ENCODE measurements around the gene YY1.
A peak's percentile ranks its signal among the peaks of the same experiment; 100 is the strongest.
"Not testable (repeated sequence)": the region's sequence is repeated elsewhere in the genome, so short reads cannot be mapped to it uniquely, and the experiment has no call there.

The YY1 gene

GRCh38 chr14:100283984-100284881 is 45.3 kb downstream of the YY1 start:
- no peak for DNase-seq (ENCODE audit: low read depth)

DNA sequence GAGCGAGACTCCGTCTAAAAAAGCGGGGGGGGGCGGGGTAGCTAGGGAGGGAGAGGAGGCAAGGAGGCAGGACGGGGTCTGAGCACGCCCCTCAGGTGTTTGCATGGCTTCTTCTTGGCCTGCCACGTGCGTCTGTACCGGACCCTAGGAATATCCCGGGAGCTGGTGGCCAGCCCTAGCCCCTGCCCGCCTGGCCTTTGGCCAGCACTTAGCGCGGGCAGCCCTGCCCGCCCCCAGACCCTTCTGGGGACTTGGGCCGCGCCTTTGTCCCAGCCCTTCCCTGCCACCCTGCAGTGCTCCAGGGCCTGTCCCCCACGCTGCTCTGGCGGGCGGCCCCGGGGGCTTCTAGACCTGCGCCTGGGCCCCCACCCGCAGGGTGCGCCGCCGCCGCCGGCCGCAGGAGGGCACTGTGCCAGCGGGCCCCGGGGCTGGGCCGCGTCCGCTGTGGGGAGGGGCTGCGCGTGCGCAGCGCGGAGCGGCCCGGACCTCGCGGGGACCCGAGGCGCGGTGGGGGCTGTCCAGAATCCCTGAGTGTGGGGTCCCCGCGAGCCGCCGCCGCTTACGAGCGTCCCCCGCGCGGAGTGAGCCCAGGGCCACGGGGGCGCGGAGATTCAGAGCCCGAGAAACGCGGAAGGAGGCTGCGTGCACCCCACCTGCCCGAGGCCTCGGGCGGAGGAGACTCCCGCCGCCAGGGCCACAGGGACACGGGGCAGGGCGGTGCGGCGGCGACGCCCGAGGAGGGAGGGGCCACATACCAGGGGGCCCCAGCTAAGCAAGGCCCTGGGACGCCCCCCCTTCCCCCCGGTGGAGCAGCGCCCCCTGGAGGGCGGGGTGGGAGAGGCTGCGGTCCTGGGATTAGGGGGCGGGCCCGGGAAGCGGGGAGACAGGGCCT is 46.3 kb downstream of the YY1 start:
- DNase-seq (ENCODE audit: low read depth), result peak; percentile 68

DNA sequence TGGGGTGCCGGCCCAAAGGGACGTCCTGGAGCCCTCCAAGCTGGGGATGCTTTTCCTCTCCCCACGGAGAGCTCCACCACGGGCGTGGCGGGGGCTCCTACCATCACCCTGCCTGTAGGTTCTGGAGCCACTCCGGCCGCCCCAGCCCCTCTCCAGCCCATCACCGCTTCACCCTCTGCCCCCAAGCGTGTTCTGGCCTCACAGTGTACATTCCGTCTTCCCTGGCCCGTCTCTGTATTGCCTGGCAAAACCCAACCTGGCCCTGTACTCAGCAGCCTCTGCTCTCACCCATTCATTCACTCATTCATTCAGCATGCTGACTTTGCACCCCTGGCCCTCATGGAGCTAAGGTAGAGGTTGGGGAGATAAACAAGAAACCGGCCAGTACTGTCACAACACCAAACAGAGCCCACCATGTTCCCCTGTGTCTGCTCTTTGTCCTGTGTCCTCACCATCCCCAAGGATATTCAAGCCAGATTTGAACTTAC is 47.0 kb downstream of the YY1 start:
- DNase-seq (ENCODE audit: low read depth), result no peak

DNA sequence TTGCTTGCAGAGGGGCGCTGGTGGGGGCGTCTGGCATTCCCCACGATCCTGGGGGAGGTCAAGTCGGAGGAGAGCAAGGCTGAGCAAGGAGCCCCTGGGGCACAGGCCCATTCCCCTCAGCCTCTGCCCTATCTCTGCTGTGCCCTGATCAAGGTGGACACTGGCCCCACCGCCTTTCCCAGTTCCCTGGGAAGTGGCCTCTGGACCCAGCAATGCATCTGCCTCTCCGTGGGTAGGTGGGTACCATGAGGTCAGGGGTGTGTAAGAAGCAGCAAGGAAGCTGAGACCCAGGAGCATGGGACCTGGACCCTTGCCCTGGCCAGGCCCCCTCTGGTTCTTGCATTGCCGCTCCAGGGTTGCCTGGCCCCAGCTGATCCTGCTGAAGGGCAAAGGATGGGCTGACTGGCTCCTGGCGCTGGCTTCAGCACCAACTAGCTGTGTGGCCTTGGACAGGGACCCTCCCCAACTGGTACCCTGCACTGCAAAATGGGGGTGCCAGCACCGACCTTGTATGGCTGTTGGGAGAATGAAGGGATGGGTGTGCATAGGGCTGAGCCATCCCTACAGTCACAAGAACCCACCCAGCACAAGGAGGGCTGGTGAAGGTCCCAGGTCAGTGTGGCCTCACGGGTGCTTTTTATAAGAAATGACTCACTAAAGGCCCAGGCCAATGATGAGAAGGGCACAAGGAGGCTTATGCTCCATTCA is 47.7 kb downstream of the YY1 start:
- DNase-seq (ENCODE audit: low read depth), result no peak

DNA sequence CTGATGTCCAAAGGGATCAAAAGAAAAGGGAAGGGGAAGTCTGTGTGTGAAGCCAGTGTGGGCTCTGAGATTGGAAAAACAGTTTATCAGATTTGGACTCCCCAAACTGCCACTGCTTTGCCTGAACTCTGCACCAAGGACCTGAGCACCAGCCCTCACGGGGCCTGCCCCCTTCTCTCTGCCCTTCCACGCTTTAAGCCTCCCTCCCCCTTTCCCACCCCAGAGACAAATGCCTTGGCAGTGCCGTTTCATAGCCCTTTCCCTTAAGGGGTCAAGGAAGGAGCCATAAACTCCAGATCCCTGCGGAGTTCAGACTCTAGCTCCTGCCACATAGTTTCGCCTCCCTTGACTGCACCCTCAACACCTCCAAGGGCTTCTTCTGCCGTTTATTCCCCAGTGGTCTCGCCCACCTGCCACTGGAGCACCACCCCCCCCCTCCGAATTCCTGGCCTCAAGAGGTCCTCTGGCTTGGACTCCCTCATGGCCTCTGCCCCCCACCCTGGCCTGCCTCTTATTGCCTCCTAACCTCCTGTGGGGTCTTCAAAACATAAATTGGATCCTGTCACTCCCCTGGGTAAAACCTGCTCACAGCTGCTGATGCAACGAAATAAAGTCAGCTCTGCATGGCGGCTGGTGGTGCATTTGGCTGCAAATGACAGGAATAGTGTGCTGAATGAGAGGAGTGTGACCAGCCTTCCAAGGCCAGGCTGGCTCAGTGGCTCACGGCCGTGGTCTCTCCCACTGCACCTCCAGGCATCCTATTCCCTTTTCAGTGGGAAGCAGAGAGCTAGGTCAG is 48.5 kb downstream of the YY1 start:
- no peak for DNase-seq (ENCODE audit: low read depth)

DNA sequence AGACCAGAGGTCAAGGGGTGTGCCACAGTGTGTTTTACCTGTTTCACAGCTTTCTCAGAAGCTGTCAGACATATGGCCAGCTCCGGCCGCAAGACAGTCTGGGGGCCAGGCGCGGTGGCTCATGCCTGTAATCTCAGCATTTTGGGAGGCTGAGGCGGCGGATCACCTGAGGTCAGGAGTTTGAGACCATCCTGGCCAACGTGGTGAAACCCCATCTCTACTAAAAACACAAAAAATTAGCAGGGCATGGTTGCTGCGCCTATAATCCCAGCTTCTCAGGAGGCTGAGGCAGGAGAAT is 49.0 kb downstream of the YY1 start:
- not testable (repeated sequence) for DNase-seq (ENCODE audit: low read depth)

- no peak for DNase-seq (ENCODE audit: low read depth)
These were observed 49.6 kb downstream of the YY1 start for GRCh38 chr14:100288382-100289185.

DNA sequence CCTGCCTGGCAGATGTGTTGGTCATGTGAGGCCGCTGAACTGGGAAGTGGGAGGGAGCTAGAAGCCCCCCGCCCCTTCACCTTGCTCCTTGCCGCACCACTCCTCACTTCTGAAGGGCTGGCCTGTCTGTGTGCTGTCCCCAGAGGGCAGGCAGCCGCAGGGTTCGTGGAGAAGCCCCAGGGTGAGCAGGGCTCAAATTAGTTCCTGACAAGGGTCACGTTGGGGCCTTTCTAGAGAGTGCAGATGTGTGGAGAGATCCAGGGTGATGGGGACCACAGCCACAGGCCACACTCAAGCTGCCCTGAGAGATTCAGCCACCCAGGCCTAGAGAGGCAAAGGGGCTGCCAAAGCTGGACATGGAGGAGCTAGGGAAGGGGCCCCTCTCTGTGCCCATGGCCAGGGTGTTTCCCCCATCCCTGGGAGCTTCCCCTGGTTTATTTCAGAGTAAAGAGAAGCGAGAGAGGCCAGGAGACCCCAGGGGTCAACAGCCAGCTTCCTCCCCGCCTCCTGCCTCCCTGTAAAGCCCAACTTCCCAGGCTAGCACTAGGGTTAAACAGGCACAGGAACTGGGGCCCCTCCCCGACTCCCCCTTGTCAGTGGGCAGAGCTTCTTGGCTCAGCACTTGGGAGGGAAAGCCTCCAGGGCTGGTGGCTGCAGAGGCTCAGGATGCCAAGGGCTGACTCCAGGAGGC is 51.1 kb downstream of the YY1 start:
- no peak for DNase-seq (ENCODE audit: low read depth)

DNA sequence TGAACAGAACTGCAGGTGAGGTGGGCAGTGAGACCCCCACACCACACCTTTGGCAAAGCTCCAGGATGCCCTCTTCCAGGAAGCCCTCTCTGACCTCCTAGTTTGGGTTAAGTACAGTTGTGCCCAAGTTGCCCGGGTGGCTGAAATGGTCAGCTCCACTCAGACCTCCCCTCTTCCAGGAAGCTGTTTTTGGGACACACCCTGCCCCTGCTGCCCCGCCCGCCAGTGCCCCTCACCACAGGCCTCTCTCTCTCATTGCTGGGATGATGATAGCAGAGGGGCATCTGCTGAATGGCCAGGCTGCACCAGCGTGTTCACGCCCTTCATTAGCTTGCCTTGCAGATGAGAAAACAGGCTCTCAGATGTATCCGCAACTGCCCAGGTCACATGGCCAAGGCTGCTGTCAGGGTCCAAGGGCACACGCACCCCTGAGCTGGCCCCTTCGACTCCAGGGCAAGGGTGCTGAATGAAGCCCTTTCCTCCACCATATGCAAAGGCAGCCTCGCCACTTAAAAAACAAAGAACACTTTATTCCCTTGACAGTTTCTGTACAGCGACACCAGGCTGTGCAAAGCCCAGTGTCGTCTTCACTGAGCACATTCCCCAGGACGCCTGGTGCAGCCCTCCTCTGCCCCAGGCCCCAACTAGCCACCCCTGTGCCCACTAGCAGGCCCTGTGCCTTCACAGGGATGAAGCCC is 51.8 kb downstream of the YY1 start:
- DNase-seq (ENCODE audit: low read depth), result no peak

DNA sequence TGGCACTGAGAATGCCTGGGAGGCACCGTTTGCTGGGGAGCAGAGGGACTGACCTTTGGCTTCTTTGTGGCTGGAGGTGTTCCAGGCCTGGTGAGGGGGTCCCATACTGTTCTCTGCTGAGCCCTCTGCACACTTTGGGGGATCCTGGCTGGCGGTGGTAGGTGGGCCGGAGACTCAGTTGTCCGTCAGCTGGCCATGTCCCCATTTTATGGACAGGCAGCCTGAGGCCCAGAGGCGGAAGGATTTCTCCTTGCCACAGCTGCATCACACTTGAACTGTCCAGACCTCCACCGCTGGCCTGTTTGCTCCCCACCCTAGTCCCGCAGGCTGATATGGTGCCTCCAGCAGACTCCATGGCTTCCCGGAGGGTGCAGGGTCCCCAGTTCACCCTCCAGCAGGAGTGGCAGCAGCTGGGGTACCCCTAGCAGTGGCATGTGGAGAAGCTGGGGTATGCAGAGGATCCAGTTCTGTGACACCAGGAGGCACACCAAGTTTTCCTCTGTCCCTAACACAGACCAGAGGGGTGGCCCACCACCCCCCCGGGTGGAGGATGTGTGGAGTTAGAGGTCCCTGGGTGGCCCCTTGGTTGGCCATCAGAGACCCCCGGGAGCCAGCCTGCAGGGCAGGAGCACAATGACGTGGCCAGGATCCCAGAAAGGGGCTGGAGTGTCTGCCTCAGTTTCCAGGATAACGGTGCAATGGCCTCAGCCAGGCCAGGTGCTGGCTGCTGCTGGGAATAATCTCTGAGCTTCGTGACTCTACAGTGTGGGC is 52.5 kb downstream of the YY1 start:
- DNase-seq (ENCODE audit: low read depth), result no peak

DNA sequence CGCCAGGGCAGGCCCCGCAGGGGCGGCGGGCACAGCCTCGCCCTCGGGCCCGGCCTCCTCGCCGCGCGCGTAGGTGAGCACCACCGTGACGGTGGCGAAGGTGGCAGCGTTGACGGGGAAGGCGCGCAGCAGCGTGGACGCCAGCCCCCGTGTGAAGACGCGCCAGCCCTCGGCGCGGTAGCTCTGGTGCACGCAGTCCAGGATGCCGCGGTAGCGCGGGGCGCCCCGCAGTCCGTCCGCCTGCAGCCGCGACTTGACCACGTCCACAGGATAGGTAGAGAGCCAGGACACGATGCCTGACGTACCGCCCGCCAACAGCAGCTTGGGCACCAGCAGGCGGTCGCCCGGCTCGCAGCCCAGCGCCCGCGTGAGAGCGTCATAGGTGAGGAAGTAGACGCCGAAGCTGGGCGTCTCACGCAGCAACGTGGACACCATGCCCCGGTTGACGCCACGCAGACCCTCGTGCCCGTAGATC is 53.4 kb downstream of the YY1 start:
- no peak for DNase-seq (ENCODE audit: low read depth)

GRCh38 chr14:100292776-100293461 is 54.0 kb downstream of the YY1 start:
- no peak for DNase-seq (ENCODE audit: low read depth)

DNA sequence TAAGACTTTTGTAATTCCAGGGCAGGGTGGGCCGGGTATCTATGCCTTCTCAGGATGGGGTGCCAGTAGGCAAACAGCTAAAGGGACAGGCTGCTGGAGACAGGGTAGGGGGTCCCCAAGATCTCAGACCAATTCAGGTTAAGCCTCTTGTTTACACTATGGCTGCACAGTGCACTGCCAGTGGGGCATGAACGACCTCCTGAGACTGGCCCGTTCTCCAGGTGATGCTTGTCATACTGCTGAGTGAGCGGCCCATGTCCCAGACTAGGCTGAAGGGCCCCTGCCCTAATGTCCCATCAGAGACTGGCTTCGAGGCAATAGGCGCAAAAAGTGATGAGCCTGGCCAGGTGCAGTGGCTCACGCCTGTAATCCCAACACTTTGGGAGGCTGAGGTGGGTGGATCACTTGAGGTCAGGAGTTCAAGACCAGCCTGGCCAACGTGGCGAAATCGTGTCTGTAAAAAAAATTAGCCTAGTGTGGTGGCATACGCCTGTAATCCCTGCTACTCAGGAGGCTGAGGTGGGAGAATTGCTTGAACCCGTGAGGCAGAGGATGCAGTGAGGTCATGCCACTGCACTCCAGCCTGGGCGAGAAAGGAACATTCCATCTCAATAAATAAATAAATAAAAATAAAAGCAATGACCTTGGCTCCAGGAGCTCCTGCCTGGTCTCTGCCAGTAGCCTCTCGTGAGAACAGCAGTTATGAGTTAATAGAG is 54.7 kb downstream of the YY1 start:
- no peak for DNase-seq (ENCODE audit: low read depth)

GRCh38 chr14:100294213-100294962 is 55.4 kb downstream of the YY1 start:
- DNase-seq (ENCODE audit: low read depth), result no peak

- no peak for DNase-seq (ENCODE audit: low read depth)
These were observed 56.0 kb downstream of the YY1 start for GRCh38 chr14:100294963-100295330.

DNA sequence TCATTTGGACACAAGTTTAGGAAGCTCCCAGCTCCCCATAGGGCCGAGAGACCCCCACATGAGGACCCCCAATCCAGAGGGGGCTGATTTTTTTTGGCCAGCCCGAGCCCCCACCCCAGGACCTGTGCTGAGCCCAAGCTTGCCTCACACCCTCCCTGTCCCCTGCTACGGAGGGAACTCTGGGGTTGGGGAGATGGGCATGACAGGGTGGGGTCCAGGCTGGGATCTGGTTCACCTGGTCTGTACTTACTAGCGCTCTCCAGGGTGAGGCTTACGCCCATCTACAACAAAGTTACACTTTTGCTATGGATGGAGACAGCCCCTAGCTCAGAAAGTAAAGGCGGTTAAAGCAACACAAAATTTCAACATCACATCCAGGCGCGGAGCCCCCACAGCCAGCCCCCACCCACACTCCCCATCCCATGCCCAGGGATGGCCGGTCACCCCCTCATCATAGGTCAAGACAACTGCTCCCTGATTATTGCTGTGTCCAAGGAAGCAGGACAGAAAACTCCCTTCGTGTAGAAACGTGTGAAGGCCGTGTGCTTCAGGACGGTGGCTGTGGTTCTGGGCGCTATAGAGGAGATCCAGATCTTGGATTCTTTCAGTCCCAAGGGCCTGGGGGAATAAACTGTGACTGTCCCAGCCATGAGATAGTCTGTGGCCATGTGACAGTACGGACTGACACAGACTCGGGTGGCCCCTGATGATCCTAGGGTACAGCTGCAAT is 56.6 kb downstream of the YY1 start:
- DNase-seq (ENCODE audit: low read depth), result no peak

Measured in T follicular helper cell (primary cell).